Left lung (tissue), 10 donors: ENCODE measurements around the gene MKNK2. TPM values are rescaled to one million over a fixed set of nuclear protein-coding genes. Genes with fewer than 3 reads are reported as not detected.
"Not testable (repeated sequence)": the region's sequence is repeated elsewhere in the genome, so short reads cannot be mapped to it uniquely, and the experiment has no call there.

Experiments used
- ATAC-seq: fragments of 200-7000 bp; cut with Tn5 transposase; one replicate; pipeline ENCODE4 v1.9.1; 2020; ENCODE audit warnings: moderate library complexity
- DNase-seq, 4 donors: peaks; one replicate each; pipeline ENCODE4 v3.0.0-alpha.2; 2013 to 2020
- H3K27ac ChIP-seq, 2 donors: fragments of 200-600 bp; sonication (generic) in 1 of 2; one replicate each; pipeline versions ENCODE4 v1.5.0 to v1.8.0; 2020 to 2021
- H3K27me3 ChIP-seq, 2 donors: fragments of 200-600 bp; sonication (generic) in 1 of 2; one replicate each; pipeline versions ENCODE4 v1.5.0 to v1.8.0; 2020 to 2021
- H3K36me3 ChIP-seq, 2 donors: fragments of 200-600 bp; sonication (generic) in 1 of 2; one replicate each; pipeline versions ENCODE4 v1.5.0 to v1.8.0; 2020 to 2021
- H3K4me1 ChIP-seq, 2 donors: fragments of 200-600 bp; one replicate each; pipeline ENCODE4 v1.8.0; 2021
- H3K4me3 ChIP-seq, 2 donors: fragments of 200-600 bp; sonication (generic) in 1 of 2; one replicate each; pipeline versions ENCODE4 v1.5.0 to v1.8.0; 2020 to 2021; ENCODE audit warnings: mild to moderate bottlenecking in 1 of 2
- H3K9me3 ChIP-seq, 2 donors: fragments of 200-600 bp; sonication (generic) in 1 of 2; one replicate each; pipeline versions ENCODE4 v1.5.0 to v1.8.0; 2020 to 2021
- CTCF ChIP-seq, 2 donors: fragments of 200-600 bp; sonication (generic) in 1 of 2; IDR thresholded peaks; one replicate each; pipeline versions ENCODE4 v1.5.0 to v1.8.0; 2021; ENCODE audit warnings: antibody characterized with exemption in 2 of 2
- intact Hi-C, 2 donors: fragments of 100-400 bp; cut with DNase I; formaldehyde crosslinking; loops; one replicate each; pipeline versions ENCODE4 v1.11.2 to v1.14.2; 2022
- polyA plus RNA-seq, 6 donors: library from polyadenylated mRNA; unstranded; fragments of 120-200 nt; gene quantifications; one replicate each; pipeline ENCODE4 v1.2.1, GENCODE V29; 2013; ENCODE audit not compliant: insufficient read length in 6 of 6
- total RNA-seq, 2 donors: library from RNA; stranded (reverse); fragmentation: NEBNext Ultra II Directional; extraction: Animal tissue kit (Norgen Biotek cat#: 25700); gene quantifications; one replicate each; pipeline ENCODE4 v1.2.1, GENCODE V29; 2021
- donor health status: DM: no; HTN: yes; CAD: no.
- donor health status: DM: no; HTN: no; CAD: no.

The MKNK2 gene
- total and polyA plus RNA-seq, 8 donors: 59.3 to 291 (median 86.1) TPM

- Histone ChIP-seq H3K4me1 (no peaks in the 10 kb centered on the region), H3K36me3 (peaks cover 0 to 86% of the 10 kb centered on the region in 2 donors), H3K4me3 (no peak overlapping the region), H3K27ac (no peak overlapping the region), H3K9me3 (no peaks in the 10 kb centered on the region), H3K27me3 (no peaks in the 10 kb centered on the region)
- DNase-seq (no peak), ATAC-seq (no peak)
- no peak for TF ChIP-seq CTCF (IDR thresholded peaks at IDR 0.05)
- intact Hi-C loops: no loop called here
These were observed 61.4 kb downstream of the MKNK2 start for GRCh38 chr19:1989513-1990229.

DNA sequence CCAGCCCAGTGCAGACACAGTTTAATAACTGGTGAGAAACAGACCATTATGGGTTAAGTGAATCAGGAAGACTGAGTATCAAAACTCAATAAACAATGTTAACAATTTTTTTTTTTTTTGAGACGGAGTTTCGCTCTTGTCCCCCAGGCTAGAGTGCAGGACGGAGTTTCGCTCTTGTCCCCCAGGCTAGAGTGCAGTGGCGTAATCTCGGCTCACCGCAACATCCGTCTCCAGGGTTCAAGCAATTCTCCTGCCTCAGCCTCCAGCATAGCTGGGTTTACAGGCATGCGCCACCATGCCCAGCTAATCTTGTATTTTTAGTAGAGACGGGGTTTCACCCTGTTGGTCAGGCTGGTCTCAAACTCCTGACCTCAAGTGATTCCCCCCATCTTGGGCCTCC, 62.6 kb downstream of the MKNK2 start:
- H3K27ac ChIP-seq, H3K9me3 ChIP-seq, H3K27me3 ChIP-seq, intact Hi-C loops, H3K4me3 ChIP-seq, DNase-seq, ATAC-seq, H3K4me1 ChIP-seq: not testable (repeated sequence)
- H3K36me3 ChIP-seq: peaks cover 0 to 93% of the 10 kb centered on the region in 2 donors

Other genes with a start within 250 kb of the MKNK2 start
- gene ATP8B3, start 239.0 kb downstream of the MKNK2 start, total RNA-seq: 1 to 10 TPM; 1.9 to 2.5 TPM
- 1 to 10 TPM in 5 of 6 donors, under 1 TPM in 1; 0.89 to 2.1 (median 1.3) TPM for gene ATP8B3, start 239.0 kb downstream of the MKNK2 start, polyA plus RNA-seq
- 10 to 100 TPM; 20.3 to 30.8 TPM for gene REXO1, start 202.8 kb downstream of the MKNK2 start, total RNA-seq
- 10 to 100 TPM; 16.9 to 25.4 (median 24.4) TPM for gene REXO1, start 202.8 kb downstream of the MKNK2 start, polyA plus RNA-seq
- 10 to 100 TPM; 18.5 to 28.8 TPM for gene KLF16, start 187.7 kb downstream of the MKNK2 start, total RNA-seq
- 1 to 10 TPM; 4.3 to 9.0 (median 7.2) TPM for gene KLF16, start 187.7 kb downstream of the MKNK2 start, polyA plus RNA-seq
- 10 to 100 TPM; 70.2 to 72.7 TPM for gene ABHD17A, start 165.7 kb downstream of the MKNK2 start, total RNA-seq
- gene ABHD17A, start 165.7 kb downstream of the MKNK2 start, polyA plus RNA-seq: 10 to 100 TPM; 41.3 to 67.4 (median 48.4) TPM
- 1 to 10 TPM; 7.2 to 9.4 TPM for gene ADAT3, start 145.8 kb downstream of the MKNK2 start, total RNA-seq
- 1 to 10 TPM; 1.3 to 3.8 (median 2.2) TPM for gene ADAT3, start 145.8 kb downstream of the MKNK2 start, polyA plus RNA-seq
- gene SCAMP4, start 145.8 kb downstream of the MKNK2 start, total RNA-seq: 10 to 100 TPM; 75.4 to 86.6 TPM
- gene SCAMP4, start 145.8 kb downstream of the MKNK2 start, polyA plus RNA-seq: 10 to 100 TPM; 54.5 to 84.4 (median 66.1) TPM
- gene CSNK1G2, start 110.1 kb downstream of the MKNK2 start, total RNA-seq: 10 to 100 TPM; 45.9 to 64.5 TPM
- gene CSNK1G2, start 110.1 kb downstream of the MKNK2 start, polyA plus RNA-seq: 10 to 100 TPM; 35.6 to 64.0 (median 43.0) TPM
- 10 to 100 TPM; 63.1 to 63.6 TPM for gene BTBD2, start 35.5 kb downstream of the MKNK2 start, total RNA-seq
- gene BTBD2, start 35.5 kb downstream of the MKNK2 start, polyA plus RNA-seq: 100 to 1,000 TPM in 4 of 6 donors, 10 to 100 TPM in 2; 84.0 to 112 (median 103) TPM
- 100 to 1,000 TPM in 1 of 2 donors, 10 to 100 TPM in 1; 59.1 to 105 TPM for gene MOB3A, start 45.1 kb upstream of the MKNK2 start, total RNA-seq
- gene MOB3A, start 45.1 kb upstream of the MKNK2 start, polyA plus RNA-seq: 10 to 100 TPM; 20.6 to 31.5 (median 24.9) TPM
- 1 to 10 TPM; 2.6 to 5.2 TPM for gene IZUMO4, start 45.7 kb upstream of the MKNK2 start, total RNA-seq
- gene IZUMO4, start 45.7 kb upstream of the MKNK2 start, polyA plus RNA-seq: 1 to 10 TPM; 4.4 to 8.5 (median 6.7) TPM
- 100 to 1,000 TPM; 109 to 128 TPM for gene AP3D1, start 100.3 kb upstream of the MKNK2 start, total RNA-seq
- gene AP3D1, start 100.3 kb upstream of the MKNK2 start, polyA plus RNA-seq: 10 to 100 TPM; 68.8 to 90.0 (median 79.2) TPM
- 10 to 100 TPM; 28.9 to 43.0 TPM for gene DOT1L, start 112.7 kb upstream of the MKNK2 start, total RNA-seq
- gene DOT1L, start 112.7 kb upstream of the MKNK2 start, polyA plus RNA-seq: 10 to 100 TPM; 15.0 to 24.6 (median 20.3) TPM
- gene PLEKHJ1, start 185.1 kb upstream of the MKNK2 start, total RNA-seq: 10 to 100 TPM; 61.1 to 74.4 TPM
- gene PLEKHJ1, start 185.1 kb upstream of the MKNK2 start, polyA plus RNA-seq: 10 to 100 TPM; 44.0 to 58.6 (median 55.1) TPM
- gene SF3A2, start 185.6 kb upstream of the MKNK2 start, total RNA-seq: 10 to 100 TPM; 50.1 to 57.8 TPM
- 10 to 100 TPM; 63.3 to 81.5 (median 75.2) TPM for gene SF3A2, start 185.6 kb upstream of the MKNK2 start, polyA plus RNA-seq
- gene AMH, start 198.1 kb upstream of the MKNK2 start, total RNA-seq: 1 to 10 TPM; 1.1 TPM
- 1 to 10 TPM in 5 of 6 donors, under 1 TPM in 1; 0.13 to 3.7 (median 2.0) TPM for gene AMH, start 198.1 kb upstream of the MKNK2 start, polyA plus RNA-seq
- 1 to 10 TPM in 1 of 2 donors, under 1 TPM in 1; 0.65 to 1.1 TPM for gene JSRP1, start 205.2 kb upstream of the MKNK2 start, total RNA-seq
- 1 to 10 TPM in 1 of 6 donors, under 1 TPM in 4, not detected in 1; 0.20 to 1.0 (median 0.38) TPM for gene JSRP1, start 205.2 kb upstream of the MKNK2 start, polyA plus RNA-seq
- gene PEAK3, start 230.9 kb upstream of the MKNK2 start, total RNA-seq: 1 to 10 TPM; 1.0 to 8.5 TPM
- gene PEAK3, start 230.9 kb upstream of the MKNK2 start, polyA plus RNA-seq: under 1 TPM; 0.07 to 0.25 (median 0.11) TPM